AG08395 (cell line): ENCODE data around the gene B3GAT1.
"Not testable (repeated sequence)": the region's sequence is repeated elsewhere in the genome, so short reads cannot be mapped to it uniquely, and the experiment has no call there.

ENCODE experiments used
- DNase-seq: peaks from one replicate; pipeline ENCODE4 v3.0.0; 2012; ENCODE audit warnings: mixed read lengths, low spot score

The B3GAT1 gene, protein sequence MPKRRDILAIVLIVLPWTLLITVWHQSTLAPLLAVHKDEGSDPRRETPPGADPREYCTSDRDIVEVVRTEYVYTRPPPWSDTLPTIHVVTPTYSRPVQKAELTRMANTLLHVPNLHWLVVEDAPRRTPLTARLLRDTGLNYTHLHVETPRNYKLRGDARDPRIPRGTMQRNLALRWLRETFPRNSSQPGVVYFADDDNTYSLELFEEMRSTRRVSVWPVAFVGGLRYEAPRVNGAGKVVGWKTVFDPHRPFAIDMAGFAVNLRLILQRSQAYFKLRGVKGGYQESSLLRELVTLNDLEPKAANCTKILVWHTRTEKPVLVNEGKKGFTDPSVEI

GRCh38 chr11:134412203-134413042, at the start of gene B3GAT1:
B3GAT1 (minus strand) TSS chr11:134412242; CDS start chr11:134387659, 24,583 bp downstream.
- DNase-seq, result no peak

GRCh38 chr11:134461621-134462020, 49.6 kb upstream of the B3GAT1 start:
- no peak for DNase-seq

GRCh38 chr11:134460881-134461280, 48.8 kb upstream of the B3GAT1 start:
- no peak for DNase-seq

GRCh38 chr11:134460062-134460561, 48.1 kb upstream of the B3GAT1 start:
- DNase-seq, result no peak

DNA sequence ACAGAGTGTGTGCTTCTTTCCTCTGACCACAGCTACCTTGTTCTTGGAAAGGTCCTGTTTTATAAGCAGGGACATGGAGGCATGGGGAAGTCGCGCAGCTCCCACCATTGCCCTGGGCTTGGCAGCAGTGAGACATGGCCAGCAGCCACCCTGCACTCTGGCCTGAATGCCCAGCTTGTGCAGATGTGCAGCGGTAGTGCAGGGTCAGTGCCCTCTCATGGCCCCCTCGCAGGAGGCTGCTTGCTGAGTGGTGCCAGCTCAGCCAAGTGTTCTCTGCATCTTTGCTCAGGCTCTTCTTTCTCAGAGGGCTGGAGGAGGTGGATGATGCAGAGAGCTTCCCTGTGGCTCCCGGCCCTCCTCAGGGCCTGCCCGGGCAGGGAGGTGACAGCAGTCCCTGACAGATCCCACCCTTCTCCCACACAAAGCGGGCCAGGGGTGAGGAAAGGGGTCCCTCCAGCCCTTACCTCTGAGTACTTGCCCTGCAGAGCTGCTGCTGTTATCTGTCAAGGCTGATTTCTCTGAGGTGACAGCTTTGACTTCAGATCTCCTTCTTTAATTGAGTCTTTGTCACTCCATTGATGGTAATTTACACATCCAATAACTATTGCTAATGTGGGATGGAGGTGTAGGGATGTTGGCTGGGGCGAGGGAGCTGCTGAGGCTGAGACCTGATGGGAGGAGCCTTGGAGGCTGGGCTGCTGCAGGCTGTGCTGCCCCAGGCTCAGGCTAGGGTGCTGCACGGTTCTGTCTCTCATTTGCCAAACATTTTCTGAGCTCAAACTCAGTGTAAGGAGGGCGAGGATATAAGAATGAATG, 47.4 kb upstream of the B3GAT1 start:
- no peak for DNase-seq

DNA sequence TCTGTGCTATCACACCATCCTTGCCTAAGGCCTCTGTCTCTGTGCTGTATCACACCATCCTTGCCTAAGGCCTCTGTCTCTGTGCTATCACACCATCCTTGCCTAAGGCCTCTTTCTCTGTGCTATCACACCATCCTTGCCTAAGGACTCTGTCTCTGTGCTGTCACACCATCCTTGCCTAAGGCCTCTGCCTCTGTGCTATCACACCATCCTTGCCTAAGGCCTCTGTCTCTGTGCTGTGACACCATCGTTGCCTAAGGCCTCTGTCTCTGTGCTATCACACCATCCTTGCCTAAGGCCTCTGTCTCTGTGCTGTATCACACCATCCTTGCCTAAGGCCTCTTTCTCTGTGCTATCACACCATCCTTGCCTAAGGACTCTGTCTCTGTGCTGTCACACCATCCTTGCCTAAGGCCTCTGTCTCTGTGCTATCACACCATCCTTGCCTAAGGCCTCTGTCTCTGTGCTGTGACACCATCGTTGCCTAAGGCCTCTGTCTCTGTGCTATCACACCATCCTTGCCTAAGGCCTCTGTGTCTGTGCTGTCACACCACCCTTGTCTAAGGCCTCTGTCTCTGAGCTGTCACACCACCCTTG, 45.5 kb upstream of the B3GAT1 start:
- DNase-seq, result not testable (repeated sequence)

GRCh38 chr11:134455516-134455915, 43.5 kb upstream of the B3GAT1 start:
- no peak for DNase-seq

DNA sequence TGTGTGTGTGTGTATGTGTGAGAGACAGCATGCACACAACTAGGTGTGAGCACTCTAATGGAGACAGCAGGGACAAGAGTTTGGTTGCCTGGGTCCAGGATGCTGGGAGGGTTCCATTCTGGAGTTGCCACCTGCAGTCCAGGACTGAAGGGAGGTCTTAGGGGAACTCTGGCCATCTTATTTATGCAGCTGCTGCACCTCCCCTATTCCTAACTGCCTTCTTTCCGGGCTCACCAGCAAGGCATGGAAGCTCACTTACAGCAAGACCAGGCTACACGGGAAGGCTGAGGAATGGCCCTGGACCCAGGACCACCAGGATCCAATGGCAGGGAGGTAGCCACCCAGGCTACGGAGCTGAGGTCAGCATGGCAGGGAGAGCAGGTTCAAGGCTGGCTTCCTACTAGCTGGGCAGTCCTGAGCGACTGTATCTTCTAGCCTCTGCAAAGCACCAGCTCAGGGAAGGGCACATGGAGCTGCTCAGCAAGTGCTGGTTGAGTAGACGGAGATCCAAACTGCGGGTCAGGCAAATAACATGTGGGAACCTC, 42.2 kb upstream of the B3GAT1 start:
- no peak for DNase-seq

GRCh38 chr11:134453441-134453840, 41.4 kb upstream of the B3GAT1 start:
- DNase-seq, result no peak

- no peak for DNase-seq
Observed at GRCh38 chr11:134452838-134453155, 40.8 kb upstream of the B3GAT1 start.

DNA sequence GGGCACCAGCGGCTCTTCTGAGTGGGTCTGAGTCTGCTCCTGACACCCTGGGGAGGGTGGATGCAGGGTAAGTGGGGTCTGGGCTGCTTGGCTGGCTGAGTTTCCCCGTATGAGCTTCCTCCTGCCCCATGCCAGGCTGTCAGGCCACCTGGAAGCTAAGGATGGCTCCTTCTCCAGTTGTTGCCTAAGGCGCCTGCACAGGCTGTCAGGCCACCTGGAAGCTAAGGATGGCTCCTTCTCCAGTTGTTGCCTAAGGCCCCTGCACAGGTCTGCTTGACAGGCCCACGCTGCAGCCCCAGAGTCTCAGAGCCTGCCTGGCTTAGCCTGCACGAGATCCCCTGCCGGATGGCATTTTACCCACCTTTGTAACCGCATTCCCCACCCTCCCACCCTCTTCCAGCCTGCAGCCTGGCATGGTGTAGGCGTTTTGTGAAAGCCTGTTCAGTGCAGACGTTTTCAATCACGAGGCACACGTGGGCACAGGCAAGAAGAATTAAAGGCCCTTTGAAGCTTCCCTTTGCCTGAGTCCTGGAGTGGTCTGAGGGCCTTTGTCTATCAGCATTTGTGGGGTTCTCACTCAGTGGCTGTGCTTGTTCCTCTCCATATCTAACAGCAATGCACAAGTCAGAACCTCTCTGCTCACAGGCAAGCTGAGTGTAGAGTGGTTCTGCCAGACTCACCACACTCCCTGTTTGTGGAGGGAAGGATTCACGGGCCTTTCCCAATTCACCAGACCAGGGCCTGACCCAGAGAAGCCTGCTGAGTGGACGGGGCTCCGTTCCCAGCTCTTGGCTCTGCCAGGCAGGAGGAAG, 40.2 kb upstream of the B3GAT1 start:
- DNase-seq, result no peak

DNA sequence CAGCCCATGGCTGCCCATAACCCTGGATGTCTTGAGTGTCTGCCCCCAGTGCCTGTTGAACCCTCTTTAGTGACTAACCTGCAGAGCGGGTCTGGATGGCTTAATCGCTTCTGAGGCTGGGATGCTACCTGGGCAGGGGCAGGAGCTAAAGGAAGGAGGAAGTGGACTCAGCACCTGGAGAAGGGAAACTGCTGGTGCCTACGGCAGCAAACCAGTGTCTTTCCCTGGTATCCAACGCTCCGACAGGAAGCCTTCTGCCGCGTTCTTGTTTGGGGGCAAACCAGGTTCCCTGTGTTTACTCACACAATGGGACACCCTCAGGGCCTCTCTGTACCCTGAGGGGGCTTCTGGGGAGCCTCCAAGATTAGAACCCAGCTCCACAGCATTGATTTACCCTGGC, 38.1 kb upstream of the B3GAT1 start:
- no peak for DNase-seq

- no peak for DNase-seq
Observed at GRCh38 chr11:134449713-134450112, 37.7 kb upstream of the B3GAT1 start.

DNA sequence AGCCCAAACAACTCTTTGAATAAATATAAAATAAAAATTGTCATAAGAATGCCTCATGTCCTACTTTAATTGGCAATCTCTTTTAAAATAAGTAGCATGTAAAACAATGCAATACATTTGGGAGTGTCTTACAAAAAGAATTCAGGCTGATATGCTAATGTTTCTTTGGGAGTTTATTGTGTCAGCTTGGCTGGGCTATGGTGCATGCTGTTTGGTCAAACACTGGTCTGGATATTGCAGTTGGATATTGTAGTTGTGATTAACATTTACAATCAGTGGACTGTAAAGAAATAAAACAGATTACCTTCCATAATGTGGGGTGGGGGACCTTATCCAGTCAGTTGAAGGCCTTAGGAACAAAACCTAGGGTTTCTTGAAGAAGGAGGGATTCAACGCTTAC, 37.0 kb upstream of the B3GAT1 start:
- no peak for DNase-seq

GRCh38 chr11:134447696-134448095, 35.7 kb upstream of the B3GAT1 start:
- DNase-seq, result no peak

DNA sequence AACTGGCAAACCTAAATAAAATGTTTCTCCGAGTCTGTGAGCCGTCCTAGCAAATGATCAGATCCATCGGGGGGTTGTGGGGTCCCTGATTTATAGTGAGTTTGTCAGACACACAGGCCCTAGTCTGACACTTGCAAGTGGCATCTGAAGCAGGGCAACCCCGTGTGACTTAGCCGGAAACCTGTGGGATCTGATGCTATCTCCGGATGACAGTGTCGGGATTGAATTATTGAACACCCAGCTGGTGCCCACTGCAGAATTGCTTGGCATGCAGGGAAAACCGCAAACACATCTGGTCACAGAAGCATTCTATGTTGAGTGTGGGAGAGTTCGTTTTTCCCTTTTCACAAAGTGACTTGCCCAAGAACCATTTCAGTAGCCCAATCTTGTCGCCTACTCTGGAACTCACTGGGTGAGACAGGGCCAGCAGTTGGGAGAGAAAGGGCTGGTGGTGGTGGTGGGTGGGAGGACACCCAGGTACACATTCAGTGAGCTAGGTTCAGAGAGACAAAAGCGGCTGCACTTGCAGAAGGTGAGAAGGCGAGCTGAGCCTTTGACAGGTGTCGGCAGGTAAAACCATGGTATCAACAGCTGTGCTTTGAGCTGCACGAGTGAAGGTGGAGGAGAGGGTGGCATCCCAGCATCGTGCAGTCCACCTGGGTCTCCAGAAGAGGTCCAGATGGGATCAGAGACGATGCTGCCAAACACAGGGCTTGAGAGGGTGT, 33.7 kb upstream of the B3GAT1 start:
- DNase-seq, result no peak

DNA sequence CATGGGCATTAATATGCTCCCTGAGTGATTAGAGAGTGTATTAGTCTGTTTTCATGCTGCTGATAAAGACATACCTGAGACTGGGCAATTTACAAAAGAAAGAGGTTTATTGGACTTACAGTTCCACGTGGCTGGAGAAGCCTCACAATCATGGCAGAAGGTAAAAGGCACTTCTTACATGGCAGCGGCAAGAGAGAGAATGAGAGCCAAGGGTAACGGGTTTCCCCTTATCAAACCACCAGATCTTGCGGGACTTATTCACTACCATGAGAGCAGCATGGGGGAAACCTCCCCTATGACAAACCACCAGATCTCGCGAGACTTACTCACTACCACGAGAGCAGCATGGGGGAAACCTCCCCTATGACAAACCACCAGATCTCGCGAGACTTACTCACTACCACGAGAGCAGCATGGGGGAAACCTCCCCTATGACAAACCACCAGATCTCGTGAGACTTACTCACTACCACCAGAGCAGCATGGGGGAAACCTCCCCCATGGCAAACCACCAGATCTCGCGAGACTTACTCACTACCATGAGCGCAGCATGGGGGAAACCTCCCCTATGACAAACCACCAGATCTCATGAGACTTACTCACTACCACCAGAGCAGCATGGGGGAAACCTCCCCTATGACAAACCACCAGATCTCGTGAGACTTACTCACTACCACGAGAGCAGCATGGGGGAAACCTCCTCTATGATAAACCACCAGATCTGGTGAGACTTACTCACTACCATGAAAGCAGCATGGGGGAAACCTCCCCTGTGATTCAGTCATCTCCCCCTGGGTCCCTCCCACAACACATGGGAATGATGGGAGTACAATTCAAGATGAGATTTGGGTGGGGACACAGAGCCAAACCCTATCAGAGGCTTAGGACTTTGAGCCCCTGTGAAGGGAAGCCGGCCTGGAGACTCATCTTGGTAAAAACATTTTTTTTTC, 32.4 kb upstream of the B3GAT1 start:
- DNase-seq, result not testable (repeated sequence)

GRCh38 chr11:134443246-134443645, 31.2 kb upstream of the B3GAT1 start:
- no peak for DNase-seq

- no peak for DNase-seq
Observed at GRCh38 chr11:134442246-134442645, 30.2 kb upstream of the B3GAT1 start.
